Stimulated activated CD4-positive, alpha-beta T cell treated with anti-CD3 and anti-CD28 coated beads, Interleukin-4, amount 100 ng/mL, for 48 hours (primary cell): ENCODE measurements around the gene CNTN5.

Source experiments
- DNase-seq, 2 donors: peaks; one replicate each; pipeline ENCODE4 v3.0.0-alpha.2; 2020; ENCODE audit warnings: low read depth in 2 of 2

The CNTN5 gene

DNA sequence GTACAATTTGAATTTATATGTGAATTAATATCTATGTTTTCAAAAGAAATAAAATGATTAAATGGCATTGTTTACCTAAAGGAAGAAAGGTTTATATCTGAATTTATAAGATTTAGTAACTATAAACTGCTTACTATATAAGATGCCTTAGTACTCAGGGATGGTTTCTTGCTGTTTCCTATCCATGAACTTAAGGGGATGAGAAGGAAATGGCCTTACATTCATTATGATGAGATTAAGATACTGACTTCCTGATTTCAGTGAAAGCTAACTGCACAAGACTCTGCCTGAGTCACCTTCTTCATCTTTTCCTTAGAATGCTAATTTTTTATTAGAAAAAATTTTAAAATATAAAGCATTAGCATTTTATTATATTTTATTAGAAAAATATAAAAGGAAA lies 1060.1 kb downstream of the CNTN5 start:
- DNase-seq = no peak

DNA sequence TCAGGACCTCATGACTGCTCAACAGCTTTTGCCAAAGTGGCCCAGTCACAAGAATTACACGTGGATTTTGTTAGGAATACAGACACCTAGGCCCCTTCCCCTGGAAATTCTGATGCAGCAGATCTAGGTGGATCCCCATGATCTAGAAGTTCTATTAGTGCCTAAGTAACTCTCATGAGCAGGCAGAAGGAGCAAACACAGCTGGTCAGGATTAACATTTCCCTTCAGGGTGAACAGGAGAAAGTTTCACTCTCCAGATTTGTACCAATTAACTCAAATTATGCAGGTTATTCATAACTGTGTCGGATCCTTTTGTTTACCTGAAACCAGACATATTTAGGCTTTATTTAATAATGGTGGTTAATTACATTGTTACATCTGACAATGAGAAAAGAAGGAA lies 1072.9 kb downstream of the CNTN5 start:
- no peak for DNase-seq

DNA sequence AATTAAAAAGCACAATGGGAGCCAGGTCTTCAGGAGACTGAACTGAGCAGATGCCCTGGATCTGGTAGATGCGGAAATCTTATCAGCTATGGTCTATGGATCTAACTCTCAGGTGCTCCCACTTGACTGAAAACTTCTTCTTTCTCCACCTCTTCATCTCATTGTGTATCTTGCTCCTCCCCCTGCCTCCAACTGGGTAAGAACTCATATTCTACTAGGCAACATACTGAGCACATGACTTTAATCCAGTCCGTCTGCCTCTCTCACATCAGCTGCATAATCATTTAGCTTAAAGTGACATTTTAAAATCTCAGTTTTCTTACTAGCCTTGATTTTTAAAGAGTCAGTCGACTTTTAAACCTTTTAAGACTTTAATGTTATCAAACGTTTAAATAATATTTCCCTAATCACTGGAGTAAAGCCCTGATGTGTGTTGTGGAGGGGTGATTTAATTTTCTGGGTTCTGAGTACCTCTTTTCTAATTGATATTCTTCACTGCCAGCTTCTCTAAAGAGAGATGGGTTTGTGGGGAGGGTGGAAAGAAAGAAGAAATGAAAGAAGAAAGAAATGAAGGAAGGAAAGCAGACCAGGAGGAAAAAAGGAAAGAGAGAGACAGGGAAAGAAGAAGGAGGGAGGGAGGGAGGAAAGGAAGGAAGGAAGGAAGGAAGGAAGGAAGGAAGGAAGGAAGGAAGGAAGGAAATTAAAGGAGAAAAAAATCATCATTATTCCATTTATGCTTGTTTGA lies 1073.5 kb downstream of the CNTN5 start:
- DNase-seq = no peak

DNA sequence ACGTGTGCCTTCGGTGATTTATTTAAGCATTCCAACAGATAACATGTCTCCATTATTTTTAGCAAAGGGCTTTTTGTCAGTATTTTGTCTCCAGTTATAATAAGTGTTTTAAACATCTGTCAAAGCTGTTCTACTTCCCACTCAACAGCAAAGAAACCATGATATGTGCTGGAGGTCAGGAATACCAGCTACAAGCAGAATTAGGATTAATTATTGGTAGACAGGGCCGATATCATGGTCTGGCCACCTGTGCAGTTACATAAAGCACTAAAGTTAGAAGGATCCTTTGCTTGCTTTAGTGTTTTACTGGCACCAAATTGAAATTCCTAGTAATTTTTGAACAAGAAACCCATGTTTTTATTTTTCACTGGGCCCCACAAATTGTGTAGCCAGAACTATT lies 1075.1 kb downstream of the CNTN5 start:
- no peak for DNase-seq

DNA sequence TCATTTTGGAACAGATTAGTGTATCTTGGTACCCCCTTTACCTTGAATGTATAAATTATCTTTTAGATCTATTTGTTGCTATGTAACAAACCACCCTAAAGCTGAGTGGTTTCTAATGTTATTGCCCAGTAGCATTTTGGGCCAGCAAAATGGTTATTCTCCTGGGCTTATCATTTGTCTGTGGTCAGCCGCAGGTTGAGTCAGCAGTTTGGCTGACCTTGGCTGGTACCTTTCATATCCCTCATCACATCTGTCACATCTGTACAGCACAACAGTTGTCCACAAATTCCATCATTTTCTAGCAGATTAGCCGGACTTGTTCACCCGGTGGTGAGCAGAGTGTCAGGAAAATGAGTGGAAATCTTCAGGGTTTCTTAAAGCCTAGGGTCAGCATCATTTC lies 1077.8 kb downstream of the CNTN5 start:
- no peak for DNase-seq

GRCh38 chr11:100105255-100105981 lies 1084.7 kb downstream of the CNTN5 start:
- DNase-seq = no peak

DNA sequence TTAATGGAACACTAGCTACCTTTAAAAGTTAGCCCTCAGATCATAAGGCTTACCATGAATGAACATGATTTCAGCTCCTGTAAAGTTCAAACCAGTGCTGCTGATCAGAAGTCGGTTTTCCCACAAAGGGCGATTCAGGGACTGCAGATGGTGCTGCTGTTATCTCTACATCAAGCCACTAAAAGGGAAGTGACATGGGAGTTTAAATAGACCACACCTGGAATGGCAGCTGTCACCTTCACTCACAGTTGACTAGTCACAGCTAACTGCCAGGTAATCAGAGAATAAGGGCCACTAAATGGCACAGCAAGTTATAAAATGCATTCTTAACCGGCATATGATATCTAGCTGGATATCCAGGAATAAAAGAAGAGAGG lies 1085.2 kb downstream of the CNTN5 start:
- DNase-seq = no peak

DNA sequence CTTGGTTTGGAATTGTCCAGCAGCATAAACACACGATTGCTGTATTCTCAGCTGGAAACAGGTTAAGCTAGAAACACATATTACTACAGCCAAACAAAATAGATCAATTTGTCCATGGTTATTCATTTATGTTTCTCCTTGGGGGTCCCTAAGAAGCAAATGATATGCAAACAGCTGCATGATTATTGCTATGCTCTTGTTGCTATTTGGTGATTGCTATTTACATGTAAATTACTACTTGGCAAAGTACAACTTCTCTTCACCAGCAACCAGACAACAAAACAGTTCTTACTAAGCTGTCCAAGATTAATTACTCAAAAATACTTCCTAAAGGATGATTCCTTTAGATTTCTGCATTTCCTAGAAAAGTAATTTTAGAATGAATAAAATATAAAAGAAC lies 1098.4 kb downstream of the CNTN5 start:
- no peak for DNase-seq

DNA sequence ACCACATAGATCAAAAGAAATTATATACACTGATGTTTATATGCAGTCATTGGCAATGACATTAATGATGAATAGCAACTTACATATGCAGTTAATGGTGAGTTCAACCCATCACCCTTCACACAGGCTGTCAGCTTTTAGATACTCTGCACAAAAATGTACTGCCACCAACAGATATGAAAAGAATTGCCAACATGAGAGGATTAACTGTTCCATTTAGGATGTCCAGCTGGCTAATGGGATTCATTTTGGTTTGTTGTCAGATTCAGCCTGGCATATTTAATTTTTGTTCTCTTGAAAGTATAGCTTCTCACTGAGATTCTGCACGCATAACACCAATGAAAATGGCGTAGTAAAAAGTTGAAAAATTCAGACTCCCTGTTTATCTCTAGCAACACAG lies 1112.4 kb downstream of the CNTN5 start:
- no peak for DNase-seq

- no peak for DNase-seq
Measured at GRCh38 chr11:100141201-100141600, 1120.5 kb downstream of the CNTN5 start.

GRCh38 chr11:100151944-100152343 lies 1131.2 kb downstream of the CNTN5 start:
- DNase-seq = no peak

DNA sequence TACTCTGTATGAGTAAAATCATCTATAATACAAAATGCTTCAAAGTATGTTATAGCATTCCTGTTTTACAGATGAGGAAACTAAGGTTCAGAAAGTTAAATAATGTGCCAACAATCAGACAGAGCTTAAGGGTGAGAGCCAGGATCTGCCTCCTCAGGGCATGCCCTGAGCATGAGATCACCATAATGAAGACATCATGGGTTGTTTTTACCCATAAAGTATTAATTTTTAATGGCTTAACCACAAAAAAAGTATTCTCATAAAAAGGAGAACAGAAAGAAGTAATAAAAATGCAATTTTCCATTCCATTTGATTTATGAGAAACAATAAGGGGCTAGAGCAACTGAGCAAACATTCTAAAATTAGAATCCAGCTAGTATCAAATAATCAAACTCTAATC lies 1132.0 kb downstream of the CNTN5 start:
- no peak for DNase-seq

- no peak for DNase-seq
Measured at GRCh38 chr11:100163471-100163870, 1142.7 kb downstream of the CNTN5 start.

DNA sequence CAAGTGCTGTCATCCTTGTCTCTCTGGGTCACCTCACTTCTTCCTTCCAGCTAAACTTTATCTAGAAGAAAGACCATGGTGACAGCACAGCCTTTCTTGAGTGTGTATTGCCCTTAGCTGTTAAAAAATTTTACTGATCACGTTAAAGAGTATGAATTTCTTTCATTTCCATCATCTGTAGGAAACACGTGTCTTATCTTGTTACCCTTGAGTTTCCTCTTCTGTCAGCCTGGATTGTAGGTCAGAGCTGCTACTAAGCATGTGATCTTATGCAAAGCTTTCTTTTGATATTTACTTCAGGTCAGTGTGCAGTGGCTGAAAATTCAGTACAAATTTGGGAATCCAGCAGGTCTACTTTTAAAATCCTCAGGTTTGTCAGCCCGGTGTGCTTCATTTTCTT lies 1154.1 kb downstream of the CNTN5 start:
- no peak for DNase-seq

GRCh38 chr11:100176456-100176855 lies 1155.7 kb downstream of the CNTN5 start:
- no peak for DNase-seq

GRCh38 chr11:100177651-100178050 lies 1156.9 kb downstream of the CNTN5 start:
- no peak for DNase-seq

GRCh38 chr11:100182350-100182749 lies 1161.6 kb downstream of the CNTN5 start:
- DNase-seq = no peak

- DNase-seq = no peak
Measured at GRCh38 chr11:100182927-100183326, 1162.2 kb downstream of the CNTN5 start.

DNA sequence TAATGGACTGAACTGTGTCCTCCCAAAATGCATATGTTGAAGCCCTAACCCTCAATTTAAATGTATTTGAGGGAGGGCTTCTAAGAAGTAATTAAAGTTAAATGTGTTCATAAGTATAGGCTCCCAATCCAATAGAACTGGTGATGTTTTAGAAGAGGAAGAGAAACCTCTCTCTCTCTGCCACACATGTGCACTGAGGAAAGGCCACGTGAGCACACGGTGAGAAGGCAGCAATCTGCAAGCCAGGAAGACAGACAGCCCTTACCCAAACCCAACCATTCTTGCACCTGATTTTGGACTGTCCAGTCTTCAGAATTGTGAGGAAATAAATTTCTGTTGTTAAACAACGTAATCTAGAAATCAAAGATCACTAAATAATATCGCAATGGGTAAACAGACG lies 1164.8 kb downstream of the CNTN5 start:
- DNase-seq = no peak

DNA sequence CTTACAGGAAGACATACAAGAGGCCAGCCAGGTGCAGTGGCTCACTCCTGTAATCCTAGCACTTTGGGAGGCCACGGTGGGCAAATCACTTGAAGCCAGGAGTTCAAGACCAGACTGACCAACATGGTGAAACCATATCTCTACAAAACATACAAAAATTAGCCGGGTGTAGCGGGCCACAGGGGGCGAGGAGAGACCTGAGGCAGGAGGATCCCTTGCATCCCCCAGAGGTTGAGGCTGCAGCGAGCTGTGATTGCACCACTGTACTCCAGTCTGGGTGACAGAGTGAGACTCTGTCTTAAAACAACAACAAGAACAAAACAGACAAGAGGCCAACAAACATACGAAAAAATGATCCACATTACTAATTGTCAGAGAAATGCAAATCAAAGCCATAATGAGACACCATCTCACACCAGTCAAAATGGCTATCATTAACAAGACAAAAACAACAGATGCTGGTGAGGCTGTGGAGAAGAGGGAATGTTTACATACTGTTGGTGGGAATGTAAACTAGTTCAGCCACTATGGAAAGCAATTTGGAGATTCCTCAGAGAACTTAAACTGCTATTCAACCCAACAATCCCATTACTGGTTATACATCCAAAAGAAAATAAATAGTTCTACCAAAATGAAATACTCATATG lies 1167.5 kb downstream of the CNTN5 start:
- DNase-seq = no peak

- no peak for DNase-seq
Measured at GRCh38 chr11:100190395-100190794, 1169.6 kb downstream of the CNTN5 start.

DNA sequence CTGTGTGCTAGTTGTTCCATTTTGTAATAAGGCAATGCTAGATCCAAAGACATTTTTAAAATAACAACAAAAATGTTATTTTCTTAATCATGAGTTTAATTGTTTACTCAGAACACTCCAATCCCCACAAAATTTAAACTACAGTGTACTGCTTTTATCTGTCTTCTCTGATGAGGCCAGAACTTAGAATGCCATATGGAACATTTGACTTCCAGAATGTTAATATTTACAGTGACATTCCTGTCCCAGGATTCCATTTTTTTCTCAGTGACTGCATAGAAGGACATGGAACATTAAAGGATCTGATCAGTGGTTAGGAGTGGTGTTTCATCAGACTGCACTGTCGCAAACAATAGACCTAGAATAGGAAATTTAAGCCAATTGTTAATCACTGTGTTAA lies 1171.4 kb downstream of the CNTN5 start:
- no peak for DNase-seq

- no peak for DNase-seq
Measured at GRCh38 chr11:100203789-100204188, 1183.0 kb downstream of the CNTN5 start.
